OCI-LY1 (cell line): ENCODE data around the gene CD70.
"Not testable (repeated sequence)": the region's sequence is repeated elsewhere in the genome, so short reads cannot be mapped to it uniquely, and the experiment has no call there.

ENCODE experiments used
- H2AFZ ChIP-seq: fragments of 200-600 bp; sonication (generic), shearing (Covaris generic); 2 replicates; pipeline ENCODE4 v1.6.0; 2014; ENCODE audit warnings: antibody characterized with exemption, mild to moderate bottlenecking, low read length
- H3F3A ChIP-seq: fragments of 200-600 bp; sonication (generic), shearing (Covaris generic); 2 replicates; pipeline ENCODE4 v1.6.0; 2014; ENCODE audit warnings: mild to moderate bottlenecking, antibody characterized with exemption, low read length, moderate library complexity; ENCODE audit not compliant: insufficient read depth
- H3K27ac ChIP-seq: fragments of 200-600 bp; sonication (generic); 2 replicates; pipeline ENCODE4 v1.5.1; 2014; ENCODE audit warnings: low read length, mixed run types, mild to moderate bottlenecking, low read depth; ENCODE audit not compliant: poor library complexity, severe bottlenecking
- H3K27me3 ChIP-seq: fragments of 200-600 bp; sonication (generic); 2 replicates; pipeline ENCODE4 v1.6.0; 2014; ENCODE audit warnings: antibody characterized with exemption, mild to moderate bottlenecking, low read length, moderate library complexity; ENCODE audit not compliant: insufficient read depth
- H3K36me3 ChIP-seq: fragments of 200-600 bp; sonication (generic); 2 replicates; pipeline ENCODE4 v1.6.1; 2014; ENCODE audit warnings: mild to moderate bottlenecking, antibody characterized with exemption, low read length, moderate library complexity, mixed read lengths; ENCODE audit not compliant: insufficient read depth
- H3K4me1 ChIP-seq: fragments of 200-600 bp; sonication (generic); 2 replicates; pipeline ENCODE4 v1.5.1; 2014; ENCODE audit warnings: mild to moderate bottlenecking, low read length, moderate library complexity; ENCODE audit not compliant: insufficient read depth, severe bottlenecking
- H3K4me2 ChIP-seq: fragments of 200-600 bp; sonication (generic), shearing (Covaris generic); 2 replicates; pipeline ENCODE4 v1.6.1; 2014; ENCODE audit warnings: low read length
- H3K4me3 ChIP-seq: fragments of 200-600 bp; sonication (generic); 2 replicates; pipeline ENCODE4 v1.5.1; 2014; ENCODE audit warnings: low read length, low read depth, mild to moderate bottlenecking, mixed read lengths; ENCODE audit not compliant: poor library complexity, severe bottlenecking
- H3K79me2 ChIP-seq: fragments of 200-600 bp; shearing (Covaris generic); 2 replicates; pipeline ENCODE4 v1.6.1; 2016; ENCODE audit warnings: mixed run types, low read length, mixed read lengths; ENCODE audit not compliant: insufficient read depth
- H3K9ac ChIP-seq: fragments of 200-600 bp; sonication (generic), shearing (Covaris generic); 2 replicates; pipeline ENCODE4 v1.6.1; 2014; ENCODE audit warnings: mild to moderate bottlenecking, low read length, mixed read lengths
- H3K9me2 ChIP-seq: fragments of 200-600 bp; sonication (generic), shearing (Covaris generic); 2 replicates; pipeline ENCODE4 v1.6.1; 2014; ENCODE audit warnings: low read depth, mild to moderate bottlenecking, low read length, mixed read lengths
- H3K9me3 ChIP-seq: fragments of 200-600 bp; shearing (Covaris generic); 2 replicates; pipeline ENCODE4 v1.6.1; 2014; ENCODE audit warnings: low read length, mixed read lengths
- H4K20me1 ChIP-seq: fragments of 200-600 bp; sonication (generic), shearing (Covaris generic); 2 replicates; pipeline ENCODE4 v1.6.0; 2016; ENCODE audit warnings: mild to moderate bottlenecking, low read length; ENCODE audit not compliant: insufficient read depth
- CTCF ChIP-seq: fragments of 200-600 bp; sonication (generic), shearing (Covaris generic); IDR thresholded peaks from 2 replicates; pipeline ENCODE4 v1.5.1; 2017; ENCODE audit warnings: mild to moderate bottlenecking, antibody characterized with exemption, low read length, moderate library complexity, mixed read lengths
- EZH2 ChIP-seq: fragments of 200-600 bp; sonication (generic), shearing (Covaris generic); IDR thresholded peaks from 2 replicates; pipeline ENCODE4 v1.8.0; 2017; ENCODE audit warnings: borderline replicate concordance, mixed run types, mild to moderate bottlenecking, antibody characterized with exemption, low read length, moderate library complexity, mixed read lengths

Gene CD70

GRCh38 chr19:6551091-6551490, 39.9 kb downstream of the CD70 start:
- no peaks in the 10 kb centered on the region for H3F3A ChIP-seq
- no peaks in the 10 kb centered on the region for H3K9me2 ChIP-seq
- H4K20me1 ChIP-seq, result no peaks in the 10 kb centered on the region
- H3K9ac ChIP-seq, result no peak overlapping the region
- H3K9me3 ChIP-seq, result peaks cover 18% of the 10 kb centered on the region
- no peak for TF ChIP-seq CTCF
- TF ChIP-seq EZH2, result no peak
- H3K4me1 ChIP-seq, result peaks cover 17% of the 10 kb centered on the region
- no peak overlapping the region for H3K4me2 ChIP-seq
- H3K36me3 ChIP-seq, result no peaks in the 10 kb centered on the region
- no peak overlapping the region for H2AFZ ChIP-seq
- no peaks in the 10 kb centered on the region for H3K79me2 ChIP-seq
- no peaks in the 10 kb centered on the region for H3K27me3 ChIP-seq
- no peak overlapping the region for H3K27ac ChIP-seq
- no peak overlapping the region for H3K4me3 ChIP-seq

GRCh38 chr19:6550679-6551078, 40.3 kb downstream of the CD70 start:
- not testable (repeated sequence) for H3K27ac ChIP-seq, H2AFZ ChIP-seq, H3F3A ChIP-seq, H3K36me3 ChIP-seq, H3K79me2 ChIP-seq, H3K9me2 ChIP-seq, H4K20me1 ChIP-seq, H3K4me2 ChIP-seq, H3K27me3 ChIP-seq, H3K4me3 ChIP-seq, H3K9ac ChIP-seq
- Histone ChIP-seq H3K4me1 (peaks cover 17% of the 10 kb centered on the region), H3K9me3 (peaks cover 19% of the 10 kb centered on the region)

- Histone ChIP-seq H3K9ac (no peak overlapping the region), H4K20me1 (no peaks in the 10 kb centered on the region), H3K4me1 (peaks cover 7% of the 10 kb centered on the region), H3K79me2 (no peaks in the 10 kb centered on the region), H3K4me2 (no peak overlapping the region), H2AFZ (no peak overlapping the region), H3K27me3 (no peaks in the 10 kb centered on the region), H3K4me3 (no peak overlapping the region), H3F3A (no peaks in the 10 kb centered on the region), H3K9me3 (peaks cover 12% of the 10 kb centered on the region), H3K27ac (no peak overlapping the region), H3K36me3 (no peaks in the 10 kb centered on the region), H3K9me2 (no peaks in the 10 kb centered on the region)
- TF ChIP-seq CTCF (no peak), EZH2 (no peak)
These were observed 47.0 kb downstream of the CD70 start for GRCh38 chr19:6543866-6544347.

GRCh38 chr19:6540918-6541689, 49.8 kb downstream of the CD70 start:
- no peaks in the 10 kb centered on the region; the same call in 1 of the 2 replicates for H3F3A ChIP-seq
- peaks cover 1% of the 10 kb centered on the region; the same call in 1 of the 2 replicates for H3K9me3 ChIP-seq
- H4K20me1 ChIP-seq, result no peaks in the 10 kb centered on the region
- H3K79me2 ChIP-seq, result no peaks in the 10 kb centered on the region
- no peaks in the 10 kb centered on the region for H3K9me2 ChIP-seq
- H3K27ac ChIP-seq, result no peak overlapping the region
- no peak overlapping the region for H3K4me2 ChIP-seq
- no peak overlapping the region for H2AFZ ChIP-seq
- TF ChIP-seq EZH2 (no peak), CTCF (no peak)
- H3K9ac ChIP-seq, result no peak overlapping the region
- peaks cover 16% of the 10 kb centered on the region for H3K36me3 ChIP-seq
- H3K4me1 ChIP-seq, result peaks cover 34% of the 10 kb centered on the region
- no peaks in the 10 kb centered on the region for H3K27me3 ChIP-seq
- H3K4me3 ChIP-seq, result no peak overlapping the region
